Suppressor macrophage treated with lipopolysaccharide for 4 hours (primary cell): ENCODE measurements around the gene CAND1.
"Not testable (repeated sequence)": the region's sequence is repeated elsewhere in the genome, so short reads cannot be mapped to it uniquely, and the experiment has no call there.

Experiments
- DNase-seq: peaks from one replicate; pipeline ENCODE4 v3.0.0-alpha.2; 2020

The CAND1 gene

GRCh38 chr12:67284561-67284960 is 15.4 kb downstream of the CAND1 start:
- no peak for DNase-seq

GRCh38 chr12:67286257-67286656 is 17.1 kb downstream of the CAND1 start:
- no peak for DNase-seq

GRCh38 chr12:67287311-67287710 is 18.2 kb downstream of the CAND1 start:
- DNase-seq: no peak

DNA sequence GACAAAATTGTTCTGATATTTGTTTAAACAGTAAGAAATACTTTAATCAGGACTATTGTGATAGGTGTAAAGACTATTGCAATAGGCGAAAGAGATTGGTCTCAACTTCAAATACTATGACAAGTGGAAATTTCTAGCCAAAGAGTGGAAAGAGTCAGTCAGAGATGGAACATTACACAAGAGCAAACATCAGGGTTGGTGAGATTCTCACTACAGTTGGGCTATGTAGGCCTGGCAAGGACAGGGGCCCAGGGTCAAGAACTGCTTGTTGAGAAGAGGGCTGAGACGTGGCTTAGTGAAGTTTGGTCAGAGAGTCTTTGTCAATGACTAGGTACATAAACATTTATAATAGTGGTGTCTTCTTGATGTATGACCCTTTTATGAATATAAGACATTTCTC is 19.4 kb downstream of the CAND1 start:
- no peak for DNase-seq

GRCh38 chr12:67290378-67290777 is 21.2 kb downstream of the CAND1 start:
- no peak for DNase-seq

DNA sequence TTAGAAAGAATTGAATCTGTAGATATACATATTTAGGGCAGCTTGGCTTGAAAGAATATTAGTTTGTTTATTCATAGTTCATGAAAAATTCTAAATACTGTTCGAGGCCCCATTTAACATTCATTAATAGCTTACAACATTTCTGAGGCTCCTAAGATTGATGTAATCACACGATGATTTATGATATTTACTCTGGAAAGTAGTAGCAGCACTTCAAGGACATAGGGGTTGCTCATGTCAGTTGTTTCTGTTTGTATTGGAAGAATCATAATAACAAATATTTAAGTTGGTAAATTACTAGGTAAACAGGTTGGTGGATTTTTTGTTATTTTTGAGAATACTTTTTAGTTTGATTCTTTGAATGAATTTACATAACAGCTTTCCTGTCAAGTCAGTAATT is 30.4 kb downstream of the CAND1 start:
- DNase-seq: no peak

GRCh38 chr12:67299926-67300325 is 30.8 kb downstream of the CAND1 start:
- no peak for DNase-seq

GRCh38 chr12:67302162-67302561 is 33.0 kb downstream of the CAND1 start:
- no peak for DNase-seq

DNA sequence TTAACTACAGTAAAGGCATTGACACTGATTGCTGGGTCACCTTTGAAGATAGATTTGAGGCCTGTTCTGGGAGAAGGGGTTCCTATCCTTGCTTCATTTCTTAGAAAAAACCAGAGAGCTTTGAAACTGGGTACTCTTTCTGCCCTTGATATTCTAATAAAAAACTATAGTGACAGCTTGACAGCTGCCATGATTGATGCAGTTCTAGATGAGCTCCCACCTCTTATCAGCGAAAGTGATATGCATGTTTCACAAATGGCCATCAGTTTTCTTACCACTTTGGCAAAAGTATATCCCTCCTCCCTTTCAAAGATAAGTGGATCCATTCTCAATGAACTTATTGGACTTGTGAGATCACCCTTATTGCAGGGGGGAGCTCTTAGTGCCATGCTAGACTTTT is 36.4 kb downstream of the CAND1 start:
- DNase-seq: no peak

GRCh38 chr12:67306712-67307111 is 37.6 kb downstream of the CAND1 start:
- no peak for DNase-seq

GRCh38 chr12:67315661-67316060 is 46.5 kb downstream of the CAND1 start:
- DNase-seq: peak; percentile 11

DNA sequence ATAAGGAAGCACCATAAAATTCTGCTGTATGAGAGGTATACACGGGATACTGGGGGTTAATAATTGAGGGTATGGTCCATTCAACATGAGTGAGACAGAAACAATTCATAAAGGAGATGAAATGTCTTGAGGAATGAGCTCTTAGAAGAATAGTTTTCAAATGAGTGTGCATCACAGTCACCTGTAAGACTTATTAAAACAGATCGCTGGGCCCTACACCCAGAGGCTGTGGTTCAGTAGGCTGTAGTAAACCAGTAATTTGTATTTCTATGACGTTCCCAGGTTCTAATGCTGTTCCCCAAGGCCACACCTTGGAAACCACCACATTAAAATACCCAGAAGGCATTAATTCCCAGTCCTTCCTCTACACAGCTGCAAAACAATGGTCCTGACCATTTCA is 49.6 kb downstream of the CAND1 start:
- no peak for DNase-seq

DNA sequence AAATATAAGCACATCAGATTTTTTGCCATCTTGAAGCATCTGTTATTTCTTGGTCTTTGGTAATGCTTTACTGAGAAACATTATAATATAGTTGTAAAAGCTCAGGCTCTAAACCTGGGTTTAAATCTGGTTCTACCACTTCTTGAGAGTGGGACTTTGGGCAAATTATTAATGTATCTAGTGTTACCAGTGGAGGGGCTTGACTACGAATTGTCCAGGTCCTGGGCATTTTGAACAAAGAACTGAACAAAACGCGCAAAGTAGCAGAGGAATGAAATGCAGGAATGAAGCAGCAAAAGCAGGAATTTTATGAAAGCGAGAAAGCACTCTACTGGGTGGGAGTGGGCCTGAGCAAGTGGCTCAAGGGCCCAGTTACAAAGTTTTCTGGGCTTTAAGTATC is 50.8 kb downstream of the CAND1 start:
- no peak for DNase-seq

DNA sequence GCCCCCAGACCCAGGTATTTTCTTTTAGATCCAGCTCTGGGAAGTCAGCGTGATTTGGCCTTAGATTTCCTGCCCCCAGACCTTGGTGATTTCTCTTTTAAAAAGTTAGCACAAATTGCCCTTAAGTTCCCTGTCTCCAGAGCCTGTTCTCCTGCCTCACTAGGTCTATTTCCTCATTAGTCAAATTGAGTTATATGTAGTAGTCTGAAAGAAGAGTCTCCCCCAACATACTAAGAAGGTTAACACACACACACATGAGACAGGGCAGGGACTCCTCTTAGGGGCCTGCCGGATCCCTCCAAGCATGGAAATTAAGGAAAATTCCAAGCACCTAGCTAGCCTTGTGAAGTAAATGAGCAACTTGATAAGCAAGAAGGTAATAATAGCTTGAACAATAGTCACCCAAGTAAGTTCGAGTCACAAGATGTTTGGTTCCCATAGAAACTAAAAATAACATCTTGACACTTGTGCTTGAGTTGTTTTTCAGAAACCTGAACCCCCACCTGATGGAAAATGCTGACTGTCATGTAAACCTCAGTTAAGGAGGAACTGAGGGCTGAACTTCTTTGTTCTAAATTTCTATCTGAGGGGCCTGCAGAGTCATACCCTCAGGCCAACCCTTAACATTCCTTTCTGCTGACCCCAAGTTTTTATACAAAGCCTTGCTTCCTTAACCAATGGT is 51.6 kb downstream of the CAND1 start:
- no peak for DNase-seq

DNA sequence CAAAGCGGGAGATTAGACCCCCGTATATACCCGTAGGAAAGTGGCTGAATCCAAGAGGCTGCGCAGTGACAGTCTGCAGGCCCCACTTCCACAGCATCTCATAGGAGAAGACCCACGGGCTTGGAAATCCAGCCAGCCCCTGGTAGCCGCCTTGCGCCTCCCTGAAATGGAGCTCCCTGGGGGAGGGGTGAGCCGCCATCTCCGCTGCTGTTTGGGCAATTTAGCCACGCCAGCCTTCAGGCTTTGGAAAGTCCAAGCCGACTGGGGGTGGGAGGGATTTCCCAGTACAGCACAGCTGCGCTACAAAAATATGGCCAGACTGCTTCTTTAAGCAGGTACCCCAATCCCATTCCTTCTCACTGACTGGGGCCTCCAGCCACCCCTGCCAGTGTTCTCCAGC is 53.4 kb downstream of the CAND1 start:
- no peak for DNase-seq

DNA sequence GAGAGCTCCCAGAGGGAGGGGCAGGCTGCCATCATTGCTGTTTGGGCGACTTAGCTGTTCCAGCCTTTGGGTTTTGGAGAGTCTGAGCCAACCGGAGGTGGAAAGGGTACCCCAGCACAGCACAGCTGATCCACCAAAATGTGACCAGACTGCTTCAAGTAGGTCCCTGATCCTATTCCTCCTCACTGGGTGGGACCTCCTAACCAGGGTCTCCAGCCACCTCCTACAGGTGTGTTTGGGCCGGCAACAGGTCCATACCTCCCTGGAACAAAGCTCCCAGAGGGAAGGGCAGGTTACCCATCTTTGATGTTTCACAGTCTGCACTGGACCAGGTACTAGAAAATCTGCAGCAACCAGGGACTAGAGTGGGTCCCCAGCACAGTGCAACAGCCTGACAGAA is 53.8 kb downstream of the CAND1 start:
- DNase-seq: no peak

- DNase-seq: no peak
Observed at GRCh38 chr12:67326637-67327036, 57.5 kb downstream of the CAND1 start.

- DNase-seq: no peak
Observed at GRCh38 chr12:67327466-67327865, 58.3 kb downstream of the CAND1 start.

DNA sequence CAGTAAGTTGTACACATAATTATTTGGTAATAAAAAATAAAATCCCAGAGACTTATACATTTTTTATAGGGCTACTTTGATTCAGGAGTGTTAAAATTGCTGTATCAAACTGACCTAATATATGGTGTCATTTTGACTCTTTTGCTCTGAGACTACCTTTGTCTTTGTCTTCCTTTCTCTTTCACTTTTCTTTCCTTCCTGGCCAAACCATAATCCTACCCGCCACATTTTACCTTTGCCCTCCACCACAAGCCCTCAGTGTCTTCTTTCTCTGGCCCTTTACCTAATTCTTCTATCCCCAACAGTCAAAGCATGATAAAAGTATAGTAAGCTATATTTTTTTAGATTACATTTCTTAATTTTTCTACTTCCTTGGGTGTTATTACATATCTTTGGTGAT is 62.0 kb downstream of the CAND1 start:
- DNase-seq: no peak

DNA sequence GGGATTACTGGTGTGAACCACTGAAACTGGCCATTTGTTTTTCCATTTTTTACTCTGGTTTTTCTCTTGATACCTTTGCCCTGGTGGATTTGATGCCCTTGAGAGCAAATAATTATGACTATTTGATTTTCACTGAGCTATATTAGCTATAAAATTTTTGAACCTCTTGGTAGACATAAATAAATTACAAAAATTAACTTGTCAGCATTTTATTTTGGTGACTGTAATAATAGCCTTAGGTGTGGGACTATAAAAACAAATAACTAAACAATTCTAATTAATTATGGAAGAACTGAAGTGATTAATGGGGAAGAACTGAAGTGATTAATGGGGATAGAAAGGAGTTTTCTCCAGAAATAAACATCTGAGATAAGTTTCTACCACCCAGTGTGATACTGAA is 62.7 kb downstream of the CAND1 start:
- no peak for DNase-seq

- no peak for DNase-seq
Observed at GRCh38 chr12:67333649-67334048, 64.5 kb downstream of the CAND1 start.

GRCh38 chr12:67338426-67338825 is 69.3 kb downstream of the CAND1 start:
- no peak for DNase-seq

DNA sequence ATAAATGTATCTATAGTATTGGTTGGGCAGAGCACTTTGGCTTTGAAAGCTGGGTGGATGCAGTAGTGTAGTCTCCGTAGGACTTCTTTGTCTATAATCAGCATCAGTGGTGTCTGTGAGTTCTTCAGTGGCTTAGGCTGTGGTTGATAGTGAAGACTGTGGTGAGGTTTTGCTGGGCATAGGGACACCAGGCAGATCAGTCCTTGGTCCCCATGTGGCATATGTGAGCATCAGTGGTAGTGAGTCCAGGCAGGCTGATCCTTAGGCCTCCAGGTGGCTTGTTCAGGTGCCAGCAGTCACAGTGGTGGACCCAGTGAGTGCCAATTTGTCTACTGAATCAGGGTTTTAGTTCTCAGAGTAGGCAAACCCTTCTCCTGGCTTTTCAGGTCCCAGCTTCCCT is 70.4 kb downstream of the CAND1 start:
- DNase-seq: no peak

DNA sequence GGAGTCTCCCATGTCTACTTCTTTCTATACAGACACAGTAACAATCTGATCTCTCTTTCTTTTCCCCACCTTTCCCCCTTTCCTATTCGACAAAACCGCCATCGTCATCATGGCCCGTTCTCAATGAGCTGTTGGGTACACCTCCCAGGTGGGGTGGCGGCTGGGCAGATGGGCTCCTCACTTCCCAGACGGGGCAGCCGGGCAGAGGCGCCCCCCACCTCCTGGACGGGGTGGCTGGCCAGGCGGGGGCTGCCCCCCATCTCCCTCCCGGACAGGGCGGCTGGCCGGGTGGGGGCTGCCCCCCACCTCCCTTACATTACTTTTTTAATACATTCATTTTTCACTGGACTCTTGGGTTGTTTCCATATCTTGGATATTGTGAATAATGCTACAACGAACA is 71.9 kb downstream of the CAND1 start:
- DNase-seq: not testable (repeated sequence)

DNA sequence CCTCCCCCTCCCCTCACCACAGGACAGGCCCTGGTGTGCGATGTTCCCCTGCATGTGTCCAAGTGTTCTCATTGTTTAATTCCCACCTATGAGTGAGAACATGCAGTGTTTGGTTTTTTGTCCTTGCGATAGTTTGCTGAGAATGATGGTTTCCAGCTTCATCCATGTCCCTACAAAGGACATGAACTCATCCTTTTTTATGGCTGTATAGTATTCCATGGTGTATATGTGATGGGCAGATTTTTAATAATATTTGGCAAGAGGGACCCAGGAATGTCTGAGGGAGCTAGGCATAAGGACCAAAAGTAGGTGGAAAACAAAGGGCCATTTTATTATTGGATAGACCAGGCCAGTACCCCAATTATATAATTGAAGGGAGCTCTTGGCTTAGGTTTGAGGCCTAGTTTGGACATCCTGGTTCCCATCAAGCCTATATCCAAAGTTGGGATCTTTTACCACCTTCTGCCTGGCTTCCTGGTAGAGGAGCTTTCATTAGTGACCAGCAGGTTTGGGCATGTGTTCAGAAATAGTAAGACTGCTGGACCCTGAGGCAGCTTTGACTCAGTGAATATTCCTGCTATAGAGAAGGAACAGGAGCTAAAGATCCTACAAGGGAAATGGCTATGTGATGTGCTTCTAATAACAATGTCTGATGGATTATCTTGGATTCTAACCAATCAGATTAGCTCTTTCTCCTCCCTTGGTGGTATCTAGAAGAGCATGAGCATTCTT is 76.0 kb downstream of the CAND1 start:
- DNase-seq: no peak
